Vagina (tissue), 2 donors: ENCODE results near the gene KRT38.

Experiments used
- CTCF ChIP-seq, 3 experiments: fragments of 450-650 bp in 2 of 3; fragments of 200-600 bp in 1 of 3; sonication (generic) in 1 of 3; IDR thresholded peaks; one replicate each; pipeline ENCODE4 v1.5.1; 2017 to 2019; ENCODE audit warnings: antibody characterized with exemption in 3 of 3, mild to moderate bottlenecking in 2 of 3, moderate library complexity in 2 of 3
- POLR2A ChIP-seq, 2 donors: fragments of 450-650 bp; IDR thresholded peaks; one replicate each; pipeline ENCODE4 v1.6.1; 2017; ENCODE audit warnings: antibody characterized with exemption in 2 of 2, mild to moderate bottlenecking in 2 of 2, moderate library complexity in 2 of 2

DNA sequence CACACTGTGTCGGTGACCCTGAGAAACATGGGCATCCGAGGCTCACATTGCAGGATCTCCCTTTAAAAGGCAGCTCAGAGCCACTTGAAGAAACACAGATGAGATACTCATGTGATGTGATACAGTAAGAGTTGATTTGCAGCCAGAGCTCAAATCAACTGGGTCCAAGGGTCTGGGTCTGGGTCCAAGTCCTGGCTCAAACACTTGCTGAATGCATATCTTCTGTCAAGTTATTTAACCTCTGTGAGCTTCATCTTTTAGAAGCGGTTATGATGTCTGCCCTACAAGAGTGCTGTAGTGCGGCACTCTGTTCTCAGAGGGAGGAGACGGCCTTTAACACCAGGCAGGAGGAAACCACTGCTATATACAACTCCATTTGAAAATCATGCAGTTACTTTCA, 6.4 kb downstream of the KRT38 start:
- no peak for TF ChIP-seq CTCF (IDR thresholded peaks at IDR 0.05)
- TF ChIP-seq POLR2A (IDR thresholded peaks at IDR 0.05), result no peak
